ENCODE measurements around the gene HECA.

GRCh38 chr6:139181236-139181635 lies 46.4 kb downstream of the HECA start:
- TF ChIP-seq CTCF (IDR thresholded peaks at IDR 0.05) (no peak), POLR2A (IDR thresholded peaks at IDR 0.05) (no peak)

Data from thyroid gland (tissue), 4 donors.